ENCODE results near the gene SRPK3.

SRPK3 gene

DNA sequence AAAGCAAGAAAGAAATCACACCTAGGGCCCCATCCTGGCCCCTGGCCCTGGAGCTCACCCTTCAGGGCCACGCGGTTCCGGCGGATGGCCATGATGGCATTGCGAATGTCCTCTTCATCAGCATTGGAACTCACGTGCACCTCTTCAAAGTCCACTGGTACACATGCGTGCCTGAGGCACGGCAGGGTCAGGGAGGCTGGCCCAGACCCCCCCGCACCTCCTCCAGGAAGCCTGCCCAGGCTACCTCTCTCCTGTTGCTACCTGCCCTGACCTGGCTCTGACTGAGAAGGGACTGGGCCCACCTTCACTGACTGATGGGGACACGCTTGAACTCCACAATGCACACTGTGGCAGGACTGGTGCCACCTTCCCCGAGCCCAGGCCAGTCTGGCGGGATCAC is 8.8 kb downstream of the SRPK3 start:
- in situ Hi-C loops (cut with HindIII; ENCODE audit: low sequenced_read_pairs): no loop called here
- no peak for DNase-seq (ENCODE audit: low read depth, low spot score)
- no peak overlapping the region for H3K4me3 ChIP-seq (ENCODE audit: low read depth, low read length)
- TF ChIP-seq, protein P1, sequence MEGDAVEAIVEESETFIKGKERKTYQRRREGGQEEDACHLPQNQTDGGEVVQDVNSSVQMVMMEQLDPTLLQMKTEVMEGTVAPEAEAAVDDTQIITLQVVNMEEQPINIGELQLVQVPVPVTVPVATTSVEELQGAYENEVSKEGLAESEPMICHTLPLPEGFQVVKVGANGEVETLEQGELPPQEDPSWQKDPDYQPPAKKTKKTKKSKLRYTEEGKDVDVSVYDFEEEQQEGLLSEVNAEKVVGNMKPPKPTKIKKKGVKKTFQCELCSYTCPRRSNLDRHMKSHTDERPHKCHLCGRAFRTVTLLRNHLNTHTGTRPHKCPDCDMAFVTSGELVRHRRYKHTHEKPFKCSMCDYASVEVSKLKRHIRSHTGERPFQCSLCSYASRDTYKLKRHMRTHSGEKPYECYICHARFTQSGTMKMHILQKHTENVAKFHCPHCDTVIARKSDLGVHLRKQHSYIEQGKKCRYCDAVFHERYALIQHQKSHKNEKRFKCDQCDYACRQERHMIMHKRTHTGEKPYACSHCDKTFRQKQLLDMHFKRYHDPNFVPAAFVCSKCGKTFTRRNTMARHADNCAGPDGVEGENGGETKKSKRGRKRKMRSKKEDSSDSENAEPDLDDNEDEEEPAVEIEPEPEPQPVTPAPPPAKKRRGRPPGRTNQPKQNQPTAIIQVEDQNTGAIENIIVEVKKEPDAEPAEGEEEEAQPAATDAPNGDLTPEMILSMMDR (IDR thresholded peaks at IDR 0.05; ENCODE audit: low read depth, low read length): no peak

DNA sequence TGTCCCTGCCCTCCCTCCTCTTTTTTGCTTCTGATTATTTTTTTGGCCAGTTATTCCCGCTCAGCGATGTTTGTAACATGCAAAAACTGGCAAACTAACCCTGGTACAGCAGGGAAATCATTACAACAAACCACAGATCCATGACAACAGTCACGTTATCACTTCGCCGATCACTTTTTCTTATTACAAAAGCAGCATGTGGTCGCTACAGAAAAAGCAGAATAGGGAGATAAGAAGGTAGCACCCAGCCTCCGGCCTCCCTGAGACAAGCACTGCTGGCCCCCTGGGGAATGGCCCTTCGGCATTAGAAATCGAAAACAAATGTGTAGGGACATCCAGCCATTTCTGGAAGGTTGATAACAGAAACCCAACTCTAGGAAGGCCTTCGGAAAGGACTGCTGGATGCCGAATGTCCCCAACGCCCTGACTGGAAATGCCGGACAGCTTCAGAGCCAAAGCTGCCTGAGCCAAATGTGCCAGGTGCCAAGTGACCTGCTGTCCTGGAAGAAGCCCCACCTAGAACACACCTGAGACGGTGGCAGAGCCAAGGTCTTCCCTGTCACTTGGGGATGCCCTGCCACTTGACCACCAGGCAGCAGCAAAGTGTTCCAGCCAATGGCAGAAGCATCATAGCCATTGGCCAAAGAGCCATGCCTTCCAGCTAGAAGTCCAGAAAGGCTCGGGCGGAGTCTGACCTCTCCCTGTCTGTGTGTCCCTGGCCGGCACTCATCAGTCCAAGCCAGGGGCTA is 10.4 kb downstream of the SRPK3 start:
- H3K4me3 ChIP-seq (ENCODE audit: low read depth, low read length): no peak overlapping the region
- DNase-seq (ENCODE audit: low read depth, low spot score): no peak
- in situ Hi-C loops (cut with HindIII; ENCODE audit: low sequenced_read_pairs): no loop called here
- TF ChIP-seq, protein P1 (IDR thresholded peaks at IDR 0.05; ENCODE audit: low read depth, low read length): no peak

DNA sequence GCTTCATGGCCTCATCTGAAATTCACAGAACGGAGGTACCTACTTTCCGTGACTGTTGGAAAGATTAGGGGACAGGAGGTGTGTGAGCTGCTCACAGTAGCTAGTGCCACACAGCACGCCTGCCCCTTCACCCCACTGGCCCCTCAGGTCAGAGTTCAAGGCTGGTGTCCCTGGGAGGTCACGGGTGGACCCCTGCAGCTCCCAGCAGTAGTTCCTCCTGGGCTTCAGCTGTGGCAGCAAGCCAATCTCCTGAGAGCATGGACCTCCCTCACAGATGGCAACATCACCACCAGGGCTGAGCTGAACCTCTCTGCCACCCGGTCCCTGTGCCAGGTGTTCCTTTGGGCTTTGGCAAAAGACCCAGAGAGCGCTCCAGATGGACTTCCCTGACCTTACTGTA is 11.5 kb downstream of the SRPK3 start:
- DNase-seq (ENCODE audit: low read depth, low spot score): no peak
- H3K4me3 ChIP-seq (ENCODE audit: low read depth, low read length): no peak overlapping the region
- in situ Hi-C loops (cut with HindIII; ENCODE audit: low sequenced_read_pairs): no loop called here
- TF ChIP-seq, protein P1 (IDR thresholded peaks at IDR 0.05; ENCODE audit: low read depth, low read length): no peak

DNA sequence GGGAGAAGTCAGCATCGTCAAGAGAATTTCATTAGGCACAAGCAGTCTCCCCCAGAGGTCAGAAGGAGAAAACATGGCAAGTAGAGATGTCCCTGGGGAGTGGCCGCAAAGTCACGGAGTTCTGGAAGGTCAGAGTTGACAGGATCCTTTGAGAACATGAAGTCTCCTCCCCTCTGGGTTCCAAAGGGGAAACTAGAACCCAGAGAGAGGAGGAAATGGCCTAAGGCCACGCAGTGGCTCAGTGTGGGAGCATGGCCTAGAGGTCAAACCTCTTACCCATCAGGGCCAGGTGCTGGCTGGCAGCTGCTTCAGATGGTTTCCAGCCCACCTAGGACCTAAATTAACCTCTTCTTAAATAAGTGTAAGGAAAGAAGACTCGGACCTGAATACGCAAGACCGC is 12.4 kb downstream of the SRPK3 start:
- in situ Hi-C loops (cut with HindIII; ENCODE audit: low sequenced_read_pairs): no loop called here

DNA sequence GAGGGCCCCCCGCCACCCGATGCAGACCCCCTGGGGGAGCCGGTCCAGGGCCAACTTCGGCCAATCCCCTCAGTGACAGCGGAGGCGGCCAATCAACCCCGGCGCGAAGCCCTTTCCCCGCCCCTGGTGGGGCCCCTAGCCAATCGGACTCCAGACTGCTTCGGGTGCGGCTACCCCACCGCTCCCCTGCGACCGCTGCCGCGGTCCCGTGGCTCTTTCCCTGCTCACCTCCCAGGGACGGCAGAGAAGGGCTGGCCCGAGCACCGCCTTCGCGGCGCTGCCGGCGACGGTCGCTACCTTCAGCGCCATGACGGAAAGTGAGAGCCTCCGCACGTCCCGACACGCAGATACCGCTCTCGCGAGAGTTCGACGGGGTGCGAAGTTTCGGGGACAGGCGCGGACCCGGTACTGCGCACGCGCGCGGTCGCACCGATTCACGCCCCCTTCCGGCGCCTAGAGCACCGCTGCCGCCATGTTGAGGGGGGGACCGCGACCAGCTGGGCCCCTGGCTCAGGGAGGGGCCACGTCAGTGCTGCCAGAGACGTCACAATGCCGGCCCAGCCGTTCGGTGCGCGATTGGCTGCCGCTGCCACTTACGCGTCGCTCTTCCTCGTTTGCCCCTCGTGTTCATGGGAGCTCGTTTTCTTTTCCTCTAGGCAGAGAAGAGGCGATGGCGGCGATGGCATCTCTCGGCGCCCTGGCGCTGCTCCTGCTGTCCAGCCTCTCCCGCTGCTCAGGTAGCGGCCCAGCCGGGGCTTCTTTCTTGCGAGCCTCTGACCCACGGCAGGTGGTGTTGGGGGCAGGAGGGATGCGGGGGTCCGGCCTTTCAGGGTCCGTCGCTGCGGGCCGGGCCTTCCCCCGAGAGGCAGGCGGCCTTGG is 13.4 kb downstream of the SRPK3 start, which contains the start of the genes IDH3G and SSR4:
TSS of gene IDH3G (minus strand) at position 358 of the 879 bp plus-strand sequence. CDS start at position 309, 49 bp downstream.
TSS of gene SSR4 (plus strand) at position 651 of the 879 bp plus-strand sequence. CDS start at position 671, 20 bp downstream.
- peak within 1 kb of the TSS; percentile 72 for H3K4me3 ChIP-seq (ENCODE audit: low read depth, low read length)
- in situ Hi-C loops (cut with HindIII; ENCODE audit: low sequenced_read_pairs): no loop called here
- TF ChIP-seq, protein P1 (IDR thresholded peaks at IDR 0.05; ENCODE audit: low read depth, low read length): no peak
- DNase-seq (ENCODE audit: low read depth, low spot score): peak; percentile 95

More for the DNA sequence above, 12.4 kb downstream of the SRPK3 start:
- no peak for DNase-seq (ENCODE audit: low read depth, low spot score)
- H3K4me3 ChIP-seq (ENCODE audit: low read depth, low read length): peak overlapping the region; percentile 72
- TF ChIP-seq, protein P1 (IDR thresholded peaks at IDR 0.05; ENCODE audit: low read depth, low read length): no peak
